Omental fat pad (tissue), 4 donors: Measurements from ENCODE around the gene SEMA4A. TPM values are rescaled to one million over a fixed set of nuclear protein-coding genes. Genes with fewer than 3 reads are reported as not detected.
"Not testable (repeated sequence)": the region's sequence is repeated elsewhere in the genome, so short reads cannot be mapped to it uniquely, and the experiment has no call there.

Source experiments
- ATAC-seq: fragments of 150-250 bp; one replicate; pipeline ENCODE4 v1.9.1; 2016; ENCODE audit warnings: mild to moderate bottlenecking, moderate library complexity; ENCODE audit not compliant: low FRiP score
- DNase-seq: peaks from one replicate; pipeline ENCODE4 v3.0.0-alpha.2; 2019; ENCODE audit warnings: low spot score
- total RNA-seq, 4 donors: library from RNA; depleted of rRNA; stranded (reverse); fragments of >200 nt; gene quantifications; one replicate each; pipeline ENCODE4 v1.1.0, GENCODE V29; 2016
- TF ChIP-seq, protein P1 (sequence below), 3 donors: fragments of 450-650 bp; IDR thresholded peaks; one replicate each; pipeline ENCODE4 v1.5.1; 2016 to 2017; ENCODE audit warnings: antibody characterized with exemption in 3 of 3, mild to moderate bottlenecking in 3 of 3, moderate library complexity in 2 of 3

The SEMA4A gene
- total RNA-seq, 4 donors from 2014 or later, result 4.1 to 99.1 (median 24.6) TPM

DNA sequence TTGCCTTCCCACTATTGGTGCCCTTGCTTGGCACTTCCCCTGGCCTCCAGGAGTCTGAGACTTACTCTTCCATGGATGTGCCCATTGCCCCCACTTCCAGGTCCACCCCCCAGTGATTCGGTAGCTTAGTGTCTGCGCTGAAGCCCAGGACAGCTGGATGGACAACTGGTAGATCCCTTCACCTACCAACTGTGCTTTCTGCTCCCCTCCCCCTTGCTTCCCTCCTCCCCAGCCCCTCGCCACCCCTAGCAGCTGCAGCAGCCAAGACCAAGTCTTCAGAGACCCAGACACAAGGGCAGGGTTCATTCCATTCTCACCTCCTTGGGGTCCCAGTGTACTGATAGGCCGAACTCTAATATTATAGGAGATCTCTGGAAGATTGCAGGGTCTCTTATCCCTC, 31.9 kb upstream of the SEMA4A start:
- no peak for DNase-seq
- TF ChIP-seq, protein P1, sequence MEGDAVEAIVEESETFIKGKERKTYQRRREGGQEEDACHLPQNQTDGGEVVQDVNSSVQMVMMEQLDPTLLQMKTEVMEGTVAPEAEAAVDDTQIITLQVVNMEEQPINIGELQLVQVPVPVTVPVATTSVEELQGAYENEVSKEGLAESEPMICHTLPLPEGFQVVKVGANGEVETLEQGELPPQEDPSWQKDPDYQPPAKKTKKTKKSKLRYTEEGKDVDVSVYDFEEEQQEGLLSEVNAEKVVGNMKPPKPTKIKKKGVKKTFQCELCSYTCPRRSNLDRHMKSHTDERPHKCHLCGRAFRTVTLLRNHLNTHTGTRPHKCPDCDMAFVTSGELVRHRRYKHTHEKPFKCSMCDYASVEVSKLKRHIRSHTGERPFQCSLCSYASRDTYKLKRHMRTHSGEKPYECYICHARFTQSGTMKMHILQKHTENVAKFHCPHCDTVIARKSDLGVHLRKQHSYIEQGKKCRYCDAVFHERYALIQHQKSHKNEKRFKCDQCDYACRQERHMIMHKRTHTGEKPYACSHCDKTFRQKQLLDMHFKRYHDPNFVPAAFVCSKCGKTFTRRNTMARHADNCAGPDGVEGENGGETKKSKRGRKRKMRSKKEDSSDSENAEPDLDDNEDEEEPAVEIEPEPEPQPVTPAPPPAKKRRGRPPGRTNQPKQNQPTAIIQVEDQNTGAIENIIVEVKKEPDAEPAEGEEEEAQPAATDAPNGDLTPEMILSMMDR (IDR thresholded peaks at IDR 0.05), result no peak
- no peak for ATAC-seq

DNA sequence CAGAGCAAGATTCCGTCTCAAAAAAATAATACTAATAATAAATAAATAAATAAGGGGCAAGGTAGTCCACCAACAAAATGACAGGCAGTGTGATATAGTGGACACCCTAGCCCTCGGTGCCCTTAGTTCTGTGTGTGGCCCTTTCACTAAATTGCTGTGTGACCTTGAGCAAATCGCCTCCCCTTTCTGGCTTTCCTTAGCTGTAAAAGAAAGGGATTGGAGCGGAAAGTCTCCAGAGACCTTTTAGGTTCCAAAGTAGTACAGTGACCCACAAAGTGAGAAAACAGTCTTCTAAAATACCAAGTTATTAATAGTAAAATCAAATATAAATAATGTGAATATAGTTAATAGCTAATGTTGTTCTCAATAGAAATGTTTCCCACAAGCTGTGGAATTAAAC, 31.3 kb upstream of the SEMA4A start:
- TF ChIP-seq, protein P1 (IDR thresholded peaks at IDR 0.05), result no peak
- ATAC-seq, result no peak
- no peak for DNase-seq

DNA sequence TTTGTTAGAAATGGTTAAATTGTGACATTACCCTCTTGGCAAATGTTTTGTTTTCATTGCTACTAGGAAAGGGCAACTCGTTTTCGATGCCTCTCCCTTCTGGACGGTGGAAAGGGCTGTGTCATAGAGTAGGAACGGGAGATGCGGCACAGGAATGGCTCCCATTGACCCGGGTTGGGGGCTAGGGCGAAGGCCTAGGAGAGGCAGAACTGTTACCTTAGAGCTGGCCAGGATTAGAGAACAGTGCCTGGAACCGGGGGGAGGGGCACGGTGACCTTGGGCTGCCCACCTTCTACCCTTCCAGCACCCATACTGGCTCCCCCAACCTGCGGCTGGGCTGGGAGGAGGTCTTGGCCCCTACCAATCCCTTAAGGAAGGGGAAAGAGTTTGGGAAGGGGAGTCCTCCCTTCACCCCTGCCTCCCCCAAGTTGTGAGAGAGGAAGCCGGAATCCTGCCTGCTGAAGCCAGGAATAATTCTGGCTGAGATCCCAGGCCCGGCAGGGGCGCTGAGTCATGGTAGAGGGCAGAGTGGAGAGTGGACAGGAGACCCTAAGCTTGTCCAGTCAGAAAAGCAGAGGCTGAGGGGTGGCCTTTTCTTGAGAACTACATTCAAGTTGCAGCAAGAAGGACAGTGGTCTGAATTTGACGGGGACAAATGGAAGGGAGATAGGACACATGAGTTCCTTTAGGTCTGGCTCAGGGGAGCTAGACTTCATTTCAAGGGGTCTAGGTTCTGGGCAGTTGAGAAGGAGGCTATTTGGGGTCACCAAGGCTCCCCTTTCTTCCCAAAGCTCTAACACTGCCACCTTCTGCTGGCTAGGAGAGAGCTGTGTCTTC, 30.6 kb upstream of the SEMA4A start:
- peak; percentile 69 for DNase-seq
- TF ChIP-seq, protein P1 (IDR thresholded peaks at IDR 0.05), result no peak
- peak; percentile 39 for ATAC-seq

DNA sequence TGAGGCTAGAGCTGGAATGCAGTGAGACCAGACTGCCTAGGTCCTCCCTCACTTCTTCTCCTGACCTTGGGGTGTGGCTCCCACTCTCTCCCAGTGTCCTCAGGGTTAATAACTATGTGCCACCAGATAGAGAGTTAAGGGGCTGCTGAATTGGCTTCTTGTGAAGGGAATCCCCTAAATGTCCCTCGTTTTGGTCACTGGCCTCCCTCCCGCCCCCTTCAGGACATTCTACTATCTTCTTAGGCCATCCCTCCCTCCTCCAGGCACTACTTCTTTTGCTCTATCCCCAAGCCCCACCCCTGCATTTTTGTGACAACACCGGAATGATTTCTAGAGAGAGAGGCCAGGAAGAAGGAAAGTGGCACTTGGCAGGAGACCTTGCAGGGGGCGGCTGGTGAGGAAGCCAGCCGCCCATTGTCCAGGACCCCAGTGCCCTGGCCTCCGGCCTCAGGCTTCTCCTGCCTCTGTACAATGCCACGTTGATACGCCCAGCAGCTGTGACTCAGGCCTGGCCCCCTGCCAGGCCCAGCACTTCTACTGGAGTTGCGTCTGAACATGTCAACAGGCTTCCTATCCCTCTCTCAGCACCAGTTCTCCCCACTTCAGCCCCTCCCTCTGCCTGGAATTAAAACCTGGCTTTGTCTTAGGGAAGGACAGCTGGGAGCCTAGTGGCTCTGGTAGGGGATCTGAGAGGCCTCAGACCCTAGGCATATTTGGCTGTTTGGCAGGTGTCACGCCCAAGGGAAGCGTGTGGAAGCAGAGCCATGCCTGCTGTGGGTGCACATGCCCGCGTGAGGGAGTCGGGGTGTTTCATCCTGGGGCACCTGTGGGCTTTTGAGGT, 29.8 kb upstream of the SEMA4A start:
- ATAC-seq, result peak; percentile 60
- TF ChIP-seq, protein P1 (IDR thresholded peaks at IDR 0.05), result no peak

DNA sequence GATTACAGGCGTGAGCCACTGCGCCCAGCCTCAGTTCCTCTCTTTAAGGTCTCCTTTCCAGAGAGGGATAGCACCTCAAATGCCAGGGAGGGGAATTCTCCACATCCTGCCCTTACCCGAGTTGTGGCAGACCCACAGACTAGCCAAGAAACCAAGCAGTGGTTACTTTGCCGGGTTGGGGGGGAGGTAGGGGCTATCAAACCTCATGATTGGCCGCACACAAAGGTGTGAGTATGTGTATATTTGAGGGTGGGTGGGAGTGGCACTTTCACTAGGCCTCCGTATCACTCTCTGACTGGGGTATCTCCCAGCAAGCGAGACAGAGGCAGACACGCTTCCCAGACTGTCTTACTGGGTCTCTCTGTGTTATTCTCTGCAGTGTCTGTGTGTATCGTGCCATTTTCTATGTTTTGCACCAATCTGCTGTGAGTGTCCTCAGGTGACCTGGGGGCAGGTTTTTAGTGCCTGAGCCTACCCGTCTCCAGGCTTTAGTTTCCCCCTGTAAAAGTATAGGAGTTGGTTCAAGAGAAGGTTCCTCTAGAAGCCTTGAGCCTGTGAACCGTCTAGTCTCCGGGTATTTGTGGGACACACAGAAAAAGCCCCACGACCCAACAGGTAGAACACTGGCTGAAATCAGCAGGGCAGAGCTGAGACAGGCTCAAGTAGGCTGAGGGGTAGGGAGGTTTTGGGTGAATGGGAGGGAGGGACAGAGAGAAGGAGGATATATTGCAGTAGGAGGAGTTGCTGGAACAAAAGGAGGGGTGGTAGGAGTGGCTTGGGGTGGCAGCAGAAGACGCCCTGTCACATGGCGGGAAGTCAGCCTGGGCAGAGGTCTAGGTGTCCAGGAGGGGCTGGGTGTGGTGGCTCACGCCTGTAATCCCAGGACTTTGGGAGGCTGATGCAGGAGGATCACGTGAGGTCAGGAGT, 28.6 kb upstream of the SEMA4A start:
- DNase-seq, result no peak
- ATAC-seq, result no peak
- TF ChIP-seq, protein P1 (IDR thresholded peaks at IDR 0.05), result no peak

More for the DNA sequence above, 29.8 kb upstream of the SEMA4A start:
- peak; percentile 80 for DNase-seq

DNA sequence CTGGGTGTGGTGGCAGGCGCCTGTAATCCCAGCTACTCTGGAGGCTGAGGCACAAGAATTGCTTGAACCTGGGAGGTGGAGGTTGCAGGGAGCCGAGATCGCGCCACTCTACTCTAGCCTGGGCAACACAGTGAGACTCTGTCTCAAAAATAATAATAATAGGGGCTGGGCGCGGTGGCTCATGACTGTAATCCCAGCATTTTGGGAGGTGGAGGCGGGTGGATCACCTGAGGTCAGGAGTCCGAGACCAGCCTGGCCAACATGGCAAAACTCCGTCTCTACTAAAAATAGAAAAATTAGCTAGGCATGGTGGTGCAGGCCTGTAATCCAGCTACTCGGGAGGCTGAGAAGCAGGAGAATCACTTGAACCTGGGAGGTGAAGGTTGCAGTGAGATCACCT, 27.8 kb upstream of the SEMA4A start:
- DNase-seq, ATAC-seq: not testable (repeated sequence)
